Keratinocyte (primary cell): ENCODE measurements around the gene SLC23A2. TPM values are rescaled to one million over a fixed set of nuclear protein-coding genes. Genes with fewer than 3 reads are reported as not detected.

ENCODE experiments used
- DNase-seq: peaks from one replicate; pipeline ENCODE4 v3.0.0-alpha.2; 2011; ENCODE audit warnings: low read depth, missing footprints, low spot score
- FAIRE-seq: peaks from 2 replicates; lab custom pipeline; 2011; peaks lifted over from hg19 to GRCh38; lab: Jason Lieb, UNC
- H2AFZ ChIP-seq: 2 replicates; pipeline ENCODE4 v1.6.0; 2012; ENCODE audit warnings: low read length, control low read depth, inconsistent platforms; ENCODE audit not compliant: control insufficient read depth
- H3K27ac ChIP-seq: 2 replicates; pipeline ENCODE4 v1.5.1; 2011; ENCODE audit warnings: low read length; ENCODE audit not compliant: control insufficient read depth, insufficient read depth
- H3K27me3 ChIP-seq: 3 replicates; pipeline ENCODE4 v1.6.0; 2011; ENCODE audit warnings: low read length; ENCODE audit not compliant: control insufficient read depth, insufficient read depth; ENCODE audit errors: extremely low read depth
- H3K36me3 ChIP-seq, 2 experiments: 2 replicates in 1 of 2; 3 replicates in 1 of 2; pipeline ENCODE4 v1.5.1; 2011; ENCODE audit warnings: low read length in 2 of 2, mild to moderate bottlenecking in 1 of 2; ENCODE audit not compliant: control insufficient read depth in 2 of 2, insufficient read depth in 2 of 2; ENCODE audit errors: extremely low read depth in 1 of 2
- H3K4me1 ChIP-seq: 3 replicates; pipeline ENCODE4 v1.5.1; 2011; ENCODE audit warnings: low read length; ENCODE audit not compliant: control insufficient read depth, insufficient read depth; ENCODE audit errors: extremely low read depth
- H3K4me2 ChIP-seq: 3 replicates; pipeline ENCODE4 v1.6.0; 2011; ENCODE audit warnings: low read depth, low read length; ENCODE audit not compliant: control insufficient read depth, insufficient read depth; ENCODE audit errors: extremely low read depth
- H3K4me3 ChIP-seq, 3 experiments: fragments of 200-600 bp in 1 of 3; sonication (generic) in 1 of 3; 2 replicates in 2 of 3; 3 replicates in 1 of 3; pipeline ENCODE4 v1.5.1; 2011 to 2016; ENCODE audit warnings: low read length in 3 of 3, mild to moderate bottlenecking in 3 of 3, control low read depth in 2 of 3, inconsistent platforms in 1 of 3, low read depth in 1 of 3, mixed read lengths in 1 of 3, mixed run types in 1 of 3, moderate library complexity in 1 of 3; ENCODE audit not compliant: control insufficient read depth in 2 of 3, insufficient read depth in 2 of 3; ENCODE audit errors: extremely low read depth in 1 of 3
- H3K79me2 ChIP-seq: 2 replicates; pipeline ENCODE4 v1.6.0; 2012; ENCODE audit warnings: low read length; ENCODE audit not compliant: control insufficient read depth, insufficient read depth
- H3K9ac ChIP-seq: 3 replicates; pipeline ENCODE4 v1.6.0; 2011; ENCODE audit warnings: low read length; ENCODE audit not compliant: control insufficient read depth, insufficient read depth; ENCODE audit errors: extremely low read depth
- H3K9me1 ChIP-seq: 3 replicates; pipeline ENCODE4 v1.6.0; 2011; ENCODE audit warnings: low read length; ENCODE audit not compliant: control insufficient read depth, insufficient read depth; ENCODE audit errors: extremely low read depth
- H3K9me3 ChIP-seq: 2 replicates; pipeline ENCODE4 v1.5.1; 2012; ENCODE audit warnings: low read depth, low read length; ENCODE audit not compliant: control insufficient read depth
- H4K20me1 ChIP-seq: 3 replicates; pipeline ENCODE4 v1.6.0; 2011; ENCODE audit warnings: low read length; ENCODE audit not compliant: control insufficient read depth, insufficient read depth; ENCODE audit errors: extremely low read depth
- EZH2 ChIP-seq: IDR thresholded peaks from one replicate; pipeline ENCODE4 v1.6.1; 2012; ENCODE audit warnings: inconsistent platforms, mild to moderate bottlenecking, low read length, moderate library complexity
- dilution Hi-C: fragments of 300-500 bp; cut with MboI; formaldehyde crosslinking; loops from one replicate; pipeline ENCODE4 v1.7.0; 2020; ENCODE audit warnings: low sequenced_read_pairs; ENCODE audit not compliant: extremely low pct_ligation_motif_present
- polyA plus RNA-seq, 5 experiments: library from polyadenylated mRNA; depleted of rRNA in 3 of 5; stranded (reverse) in 3 of 5; stranded (forward) in 1 of 5; unstranded in 1 of 5; fragments of >200 nt; gene quantifications; 1 replicate in 1 of 5; 2 replicates in 3 of 5; 3 replicates in 1 of 5; pipeline versions ENCODE4 v1.2.1 to v1.2.3, GENCODE V29; 2011 to 2012; ENCODE audit warnings: missing spikeins in 2 of 5, low read depth in 1 of 5, low replicate concordance in 1 of 5
- TF ChIP-seq, protein P1 (sequence below), 3 experiments: IDR thresholded peaks in 1 of 3; conservative IDR thresholded peaks in 1 of 3; optimal IDR thresholded peaks in 1 of 3; 2 replicates in 2 of 3; 3 replicates in 1 of 3; pipeline versions ENCODE3 to v1.5.1; 2011; ENCODE audit warnings: low read length in 3 of 3, mild to moderate bottlenecking in 3 of 3, moderate library complexity in 2 of 3, control low read depth in 1 of 3, inconsistent platforms in 1 of 3; ENCODE audit not compliant: insufficient read depth in 2 of 3; ENCODE audit errors: extremely low read depth in 1 of 3

Gene SLC23A2
- polyA plus RNA-seq, 1 donor (not counting 4 experiments of a cell fraction or from before 2014, with no cell fraction given), result 13.4 TPM

DNA sequence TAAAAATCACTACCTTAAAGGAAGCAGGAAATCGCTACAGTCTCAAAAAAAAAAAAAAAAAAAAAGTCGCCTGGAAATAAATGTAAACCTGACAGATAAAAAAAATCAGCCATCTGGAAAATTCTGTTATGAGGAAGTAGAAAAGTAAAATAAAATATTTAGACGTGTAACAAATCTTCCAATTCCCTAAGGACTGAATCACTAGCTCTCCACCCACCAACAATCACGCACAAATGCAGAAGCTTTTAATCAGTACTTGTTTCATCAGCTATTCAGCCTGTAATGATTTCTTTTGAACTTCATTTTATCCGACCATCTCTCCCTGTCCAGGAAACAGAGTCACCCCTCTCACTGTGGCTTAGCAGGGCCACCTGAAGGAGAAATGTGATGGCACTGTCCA lies 59.0 kb downstream of the SLC23A2 start:
- Histone ChIP-seq H4K20me1 (no peaks in the 10 kb centered on the region), H3K36me3 (no peaks in the 10 kb centered on the region), H3K4me3 (no peak overlapping the region), H3K9me1 (no peaks in the 10 kb centered on the region), H3K4me1 (no peaks in the 10 kb centered on the region), H3K9ac (no peak overlapping the region), H3K27me3 (no peaks in the 10 kb centered on the region), H3K27ac (no peak overlapping the region), H3K4me2 (no peak overlapping the region), H3K9me3 (no peaks in the 10 kb centered on the region), H3K79me2 (no peaks in the 10 kb centered on the region), H2AFZ (no peak overlapping the region)
- TF ChIP-seq EZH2, result no peak
- TF ChIP-seq, protein P1, sequence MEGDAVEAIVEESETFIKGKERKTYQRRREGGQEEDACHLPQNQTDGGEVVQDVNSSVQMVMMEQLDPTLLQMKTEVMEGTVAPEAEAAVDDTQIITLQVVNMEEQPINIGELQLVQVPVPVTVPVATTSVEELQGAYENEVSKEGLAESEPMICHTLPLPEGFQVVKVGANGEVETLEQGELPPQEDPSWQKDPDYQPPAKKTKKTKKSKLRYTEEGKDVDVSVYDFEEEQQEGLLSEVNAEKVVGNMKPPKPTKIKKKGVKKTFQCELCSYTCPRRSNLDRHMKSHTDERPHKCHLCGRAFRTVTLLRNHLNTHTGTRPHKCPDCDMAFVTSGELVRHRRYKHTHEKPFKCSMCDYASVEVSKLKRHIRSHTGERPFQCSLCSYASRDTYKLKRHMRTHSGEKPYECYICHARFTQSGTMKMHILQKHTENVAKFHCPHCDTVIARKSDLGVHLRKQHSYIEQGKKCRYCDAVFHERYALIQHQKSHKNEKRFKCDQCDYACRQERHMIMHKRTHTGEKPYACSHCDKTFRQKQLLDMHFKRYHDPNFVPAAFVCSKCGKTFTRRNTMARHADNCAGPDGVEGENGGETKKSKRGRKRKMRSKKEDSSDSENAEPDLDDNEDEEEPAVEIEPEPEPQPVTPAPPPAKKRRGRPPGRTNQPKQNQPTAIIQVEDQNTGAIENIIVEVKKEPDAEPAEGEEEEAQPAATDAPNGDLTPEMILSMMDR (optimal IDR thresholded peaks at IDR 0.05 in 1 of 3, IDR thresholded peaks at IDR 0.05 in 1 of 3, conservative IDR thresholded peaks at IDR 0.05 in 1 of 3; ENCODE audit: extremely low read depth in 1 of 3, insufficient read depth in 2 of 3, low read length in 3 of 3), result no peak
- dilution Hi-C loops, result no loop called here
- DNase-seq, result no peak
- no peak for FAIRE-seq

DNA sequence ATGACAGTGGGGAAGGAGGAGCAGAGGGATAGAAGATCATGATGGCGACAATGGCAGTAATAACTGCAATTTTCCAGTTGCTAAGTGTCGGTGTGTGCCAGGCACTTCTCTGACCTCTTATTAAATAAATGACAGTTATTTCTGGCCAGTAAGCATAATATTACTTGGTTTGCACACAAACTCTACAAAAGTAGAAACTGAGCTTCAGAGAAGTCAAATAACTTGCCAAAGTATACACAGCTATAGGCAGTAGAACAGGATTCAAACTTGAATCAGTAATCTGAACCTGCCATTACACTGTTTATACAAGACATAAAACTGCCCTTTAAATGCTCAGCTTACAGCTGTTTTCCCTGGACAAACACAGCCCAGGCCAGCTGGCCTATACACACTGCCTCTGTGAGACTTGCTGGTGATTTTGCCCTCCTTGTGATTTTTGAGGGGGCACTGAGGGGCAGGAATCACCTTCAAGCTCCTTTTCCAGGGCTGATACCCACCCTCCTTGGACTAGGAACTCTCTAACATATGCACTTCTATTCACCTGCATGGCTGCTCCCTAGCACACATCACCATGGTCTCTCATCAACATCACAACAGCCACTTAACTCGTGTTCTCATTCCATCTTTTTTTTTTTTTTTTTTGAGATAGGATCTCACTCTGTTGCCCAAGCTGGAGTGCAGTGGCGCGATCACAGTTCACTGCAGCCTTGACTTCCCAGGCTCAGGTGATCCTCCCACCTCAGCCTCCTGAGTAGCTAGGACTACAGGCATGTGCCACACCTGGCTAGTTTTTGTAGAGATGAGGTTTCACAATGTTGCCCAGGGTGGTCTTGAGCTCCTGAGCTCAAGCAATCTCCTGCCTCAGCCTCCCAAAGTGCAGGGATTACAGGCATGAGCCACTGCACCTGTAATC lies 63.6 kb downstream of the SLC23A2 start:
- no peaks in the 10 kb centered on the region for H3K4me1 ChIP-seq
- no peak for TF ChIP-seq EZH2
- TF ChIP-seq, protein P1 (optimal IDR thresholded peaks at IDR 0.05 in 1 of 3, IDR thresholded peaks at IDR 0.05 in 1 of 3, conservative IDR thresholded peaks at IDR 0.05 in 1 of 3; ENCODE audit: extremely low read depth in 1 of 3, insufficient read depth in 2 of 3, low read length in 3 of 3), result no peak
- H3K36me3 ChIP-seq, result no peaks in the 10 kb centered on the region
- no peak overlapping the region for H3K9ac ChIP-seq
- no peaks in the 10 kb centered on the region for H3K9me1 ChIP-seq
- no peak overlapping the region for H3K4me3 ChIP-seq
- DNase-seq, result no peak
- no peaks in the 10 kb centered on the region for H3K79me2 ChIP-seq
- H3K27me3 ChIP-seq, result no peaks in the 10 kb centered on the region
- no peak overlapping the region for H2AFZ ChIP-seq
- H4K20me1 ChIP-seq, result no peaks in the 10 kb centered on the region
- no peak overlapping the region for H3K27ac ChIP-seq
- no peak overlapping the region for H3K4me2 ChIP-seq
- no peak for FAIRE-seq
- no peaks in the 10 kb centered on the region for H3K9me3 ChIP-seq
- dilution Hi-C loops, result no loop called here
